Activated naive CD8-positive, alpha-beta T cell treated with anti-CD3 and anti-CD28 coated beads, Interleukin-2, amount 50 U/mL, for 24 hours (primary cell): Measurements from ENCODE around the gene SPOCK2.

Experiments used
- ATAC-seq: fragments of 150-1000 bp; cut with Tn5 transposase; one replicate; pipeline ENCODE4 v1.10.0; 2021
- DNase-seq: peaks from one replicate; pipeline ENCODE4 v3.0.0; 2021
- H3K27ac Mint-ChIP-seq: one replicate; pipeline ENCODE4 v1.8.0; 2021; ENCODE audit warnings: mild to moderate bottlenecking, mixed read lengths
- H3K27me3 Mint-ChIP-seq: one replicate; pipeline ENCODE4 v1.8.0; 2021; ENCODE audit warnings: mixed read lengths
- H3K36me3 Mint-ChIP-seq: one replicate; pipeline ENCODE4 v1.8.0; 2021; ENCODE audit warnings: low read depth, mixed read lengths
- H3K4me1 Mint-ChIP-seq: one replicate; pipeline ENCODE4 v1.8.0; 2021; ENCODE audit warnings: mixed read lengths
- H3K4me3 Mint-ChIP-seq: one replicate; pipeline ENCODE4 v1.8.0; 2021; ENCODE audit warnings: mild to moderate bottlenecking, moderate library complexity, mixed read lengths
- H3K9me3 Mint-ChIP-seq: one replicate; pipeline ENCODE4 v1.8.0; 2021; ENCODE audit warnings: mixed read lengths

SPOCK2 gene

GRCh38 chr10:72015841-72016240 is 72.5 kb downstream of the SPOCK2 start:
- Mint-ChIP-seq H3K27ac (no peak overlapping the region), H3K4me3 (no peak overlapping the region), H3K9me3 (no peaks in the 10 kb centered on the region), H3K36me3 (no peaks in the 10 kb centered on the region), H3K4me1 (no peaks in the 10 kb centered on the region), H3K27me3 (peaks cover 2% of the 10 kb centered on the region)
- ATAC-seq (no peak), DNase-seq (no peak)

- Mint-ChIP-seq H3K36me3 (no peaks in the 10 kb centered on the region), H3K27ac (no peak overlapping the region), H3K4me3 (no peak overlapping the region), H3K9me3 (no peaks in the 10 kb centered on the region), H3K4me1 (no peaks in the 10 kb centered on the region), H3K27me3 (peaks cover 2% of the 10 kb centered on the region)
- DNase-seq (no peak), ATAC-seq (no peak)
Measured at GRCh38 chr10:72014785-72015480, 73.4 kb downstream of the SPOCK2 start.

GRCh38 chr10:72014197-72014596 is 74.2 kb downstream of the SPOCK2 start:
- Mint-ChIP-seq H3K9me3 (no peaks in the 10 kb centered on the region), H3K27me3 (peaks cover 2% of the 10 kb centered on the region), H3K4me3 (no peak overlapping the region), H3K36me3 (no peaks in the 10 kb centered on the region), H3K4me1 (no peaks in the 10 kb centered on the region), H3K27ac (no peak overlapping the region)
- DNase-seq (no peak), ATAC-seq (no peak)

- H3K36me3 Mint-ChIP-seq, result no peaks in the 10 kb centered on the region
- peaks cover 2% of the 10 kb centered on the region for H3K27me3 Mint-ChIP-seq
- ATAC-seq (no peak), DNase-seq (no peak)
- no peak overlapping the region for H3K4me3 Mint-ChIP-seq
- no peaks in the 10 kb centered on the region for H3K9me3 Mint-ChIP-seq
- no peaks in the 10 kb centered on the region for H3K4me1 Mint-ChIP-seq
- no peak overlapping the region for H3K27ac Mint-ChIP-seq
Measured at GRCh38 chr10:72013202-72013945, 75.0 kb downstream of the SPOCK2 start.

- no peaks in the 10 kb centered on the region for H3K4me1 Mint-ChIP-seq
- ATAC-seq (no peak), DNase-seq (no peak)
- no peaks in the 10 kb centered on the region for H3K9me3 Mint-ChIP-seq
- no peak overlapping the region for H3K4me3 Mint-ChIP-seq
- no peaks in the 10 kb centered on the region for H3K36me3 Mint-ChIP-seq
- no peak overlapping the region for H3K27ac Mint-ChIP-seq
- H3K27me3 Mint-ChIP-seq, result peaks cover 2% of the 10 kb centered on the region
Measured at GRCh38 chr10:72012796-72013195, 75.6 kb downstream of the SPOCK2 start.

GRCh38 chr10:72011976-72012512 is 76.3 kb downstream of the SPOCK2 start:
- no peak overlapping the region for H3K27ac Mint-ChIP-seq
- no peaks in the 10 kb centered on the region for H3K36me3 Mint-ChIP-seq
- DNase-seq, result no peak
- no peaks in the 10 kb centered on the region for H3K9me3 Mint-ChIP-seq
- H3K4me1 Mint-ChIP-seq, result no peaks in the 10 kb centered on the region
- no peak for ATAC-seq
- H3K4me3 Mint-ChIP-seq, result no peak overlapping the region
- H3K27me3 Mint-ChIP-seq, result peaks cover 2% of the 10 kb centered on the region

GRCh38 chr10:72011468-72011867 is 76.9 kb downstream of the SPOCK2 start:
- Mint-ChIP-seq H3K27me3 (peaks cover 2% of the 10 kb centered on the region), H3K27ac (no peak overlapping the region), H3K4me1 (no peaks in the 10 kb centered on the region), H3K4me3 (no peak overlapping the region), H3K9me3 (no peaks in the 10 kb centered on the region), H3K36me3 (no peaks in the 10 kb centered on the region)
- no peak for ATAC-seq
- no peak for DNase-seq

GRCh38 chr10:72011016-72011415 is 77.3 kb downstream of the SPOCK2 start:
- Mint-ChIP-seq H3K4me1 (no peaks in the 10 kb centered on the region), H3K27me3 (peaks cover under 1% of the 10 kb centered on the region), H3K27ac (no peak overlapping the region), H3K36me3 (no peaks in the 10 kb centered on the region), H3K4me3 (no peak overlapping the region), H3K9me3 (no peaks in the 10 kb centered on the region)
- no peak for ATAC-seq
- DNase-seq, result no peak

GRCh38 chr10:72010234-72010973 is 77.9 kb downstream of the SPOCK2 start:
- DNase-seq (no peak), ATAC-seq (no peak)
- Mint-ChIP-seq H3K27ac (no peak overlapping the region), H3K4me3 (no peak overlapping the region), H3K9me3 (no peaks in the 10 kb centered on the region), H3K4me1 (no peaks in the 10 kb centered on the region), H3K27me3 (no peaks in the 10 kb centered on the region), H3K36me3 (no peaks in the 10 kb centered on the region)

GRCh38 chr10:72009425-72010081 is 78.8 kb downstream of the SPOCK2 start:
- no peak for ATAC-seq
- Mint-ChIP-seq H3K4me1 (no peaks in the 10 kb centered on the region), H3K9me3 (no peaks in the 10 kb centered on the region), H3K27me3 (no peaks in the 10 kb centered on the region), H3K27ac (no peak overlapping the region), H3K4me3 (no peak overlapping the region), H3K36me3 (no peaks in the 10 kb centered on the region)
- no peak for DNase-seq

- ATAC-seq (no peak), DNase-seq (no peak)
- Mint-ChIP-seq H3K27ac (no peak overlapping the region), H3K4me1 (no peaks in the 10 kb centered on the region), H3K36me3 (no peaks in the 10 kb centered on the region), H3K27me3 (no peaks in the 10 kb centered on the region), H3K9me3 (no peaks in the 10 kb centered on the region), H3K4me3 (no peak overlapping the region)
Measured at GRCh38 chr10:72009051-72009424, 79.3 kb downstream of the SPOCK2 start.
